ENCODE measurements around the gene AGAP6.
"Not testable (repeated sequence)": the region's sequence is repeated elsewhere in the genome, so short reads cannot be mapped to it uniquely, and the experiment has no call there.

AGAP6 gene

GRCh38 chr10:49988376-49988775 lies at the start of gene AGAP6:
Gene AGAP6 (plus strand): TSS chr10:49988406. CDS start chr10:49988716, 310 bp downstream.
- not testable (repeated sequence) for DNase-seq

GRCh38 chr10:49941447-49942338 lies 46.5 kb upstream of the AGAP6 start, which contains the start of the genes PARG and TIMM23B:
Gene PARG (minus strand): TSS chr10:49942027. CDS start chr10:49941725, 302 bp downstream.
Gene TIMM23B (plus strand): TSS chr10:49942053. CDS start chr10:49942195, 142 bp downstream.
- peak; percentile 67 to 69 for DNase-seq

GRCh38 chr10:49942339-49942705 lies 45.9 kb upstream of the AGAP6 start:
- not testable (repeated sequence) for DNase-seq

- DNase-seq = not testable (repeated sequence)
Observed at GRCh38 chr10:49943607-49944006, 44.6 kb upstream of the AGAP6 start.

- DNase-seq = not testable (repeated sequence)
Observed at GRCh38 chr10:49948142-49948541, 40.1 kb upstream of the AGAP6 start.

- DNase-seq = not testable (repeated sequence)
Observed at GRCh38 chr10:49948737-49949136, 39.5 kb upstream of the AGAP6 start.

- not testable (repeated sequence) for DNase-seq
Observed at GRCh38 chr10:49952006-49952405, 36.2 kb upstream of the AGAP6 start.

- DNase-seq = not testable (repeated sequence)
Observed at GRCh38 chr10:49953122-49953521, 35.1 kb upstream of the AGAP6 start.

GRCh38 chr10:49970331-49970857 lies 17.8 kb upstream of the AGAP6 start:
- DNase-seq = not testable (repeated sequence)

- not testable (repeated sequence) for DNase-seq
Observed at GRCh38 chr10:49971466-49971865, 16.7 kb upstream of the AGAP6 start.

- DNase-seq = not testable (repeated sequence)
Observed at GRCh38 chr10:49972094-49972493, 16.1 kb upstream of the AGAP6 start.

- DNase-seq = not testable (repeated sequence)
Observed at GRCh38 chr10:49977756-49978155, 10.4 kb upstream of the AGAP6 start.

GRCh38 chr10:49987207-49987606 lies 999 bp upstream of the AGAP6 start:
- not testable (repeated sequence) for DNase-seq

GRCh38 chr10:49995321-49995720 lies 7.1 kb downstream of the AGAP6 start:
- not testable (repeated sequence) for DNase-seq

- not testable (repeated sequence) for DNase-seq
Observed at GRCh38 chr10:50014024-50014423, 25.8 kb downstream of the AGAP6 start.

GRCh38 chr10:50015596-50016220 lies 27.5 kb downstream of the AGAP6 start:
- not testable (repeated sequence) for DNase-seq

- DNase-seq = not testable (repeated sequence)
Observed at GRCh38 chr10:50016926-50017325, 28.7 kb downstream of the AGAP6 start.

- DNase-seq = not testable (repeated sequence)
Observed at GRCh38 chr10:50017646-50018045, 29.4 kb downstream of the AGAP6 start.

- DNase-seq = not testable (repeated sequence)
Observed at GRCh38 chr10:50019279-50019678, 31.1 kb downstream of the AGAP6 start.

GRCh38 chr10:50020451-50021024 lies 32.3 kb downstream of the AGAP6 start:
- DNase-seq = not testable (repeated sequence)

- DNase-seq = no peak
Observed at GRCh38 chr10:50021646-50022045, 33.4 kb downstream of the AGAP6 start.

- not testable (repeated sequence) for DNase-seq
Observed at GRCh38 chr10:50024716-50025383, 36.6 kb downstream of the AGAP6 start.

All from activated CD4-positive, alpha-beta T cell treated with anti-CD3 and anti-CD28 coated beads, Interleukin-2, amount 50 U/mL, for 4 hours (primary cell).